ENCODE data around the gene LMTK2.

GRCh38 chr7:98163269-98163668 lies 56.6 kb downstream of the LMTK2 start:
- TF ChIP-seq CTCF (conservative IDR thresholded peaks at IDR 0.05; ENCODE audit: low read depth in 2 of 2) (no peak), REST (IDR thresholded peaks at IDR 0.05; ENCODE audit: unreplicated experiment) (no peak), JUNB (IDR thresholded peaks at IDR 0.05; ENCODE audit: unreplicated experiment) (no peak), POLR2AphosphoS5 (IDR thresholded peaks at IDR 0.05; ENCODE audit: low read depth) (no peak), EZH2phosphoT487 (IDR thresholded peaks at IDR 0.05; ENCODE audit: unreplicated experiment) (no peak), EZH2 (IDR thresholded peaks at IDR 0.05; ENCODE audit: low read depth, unreplicated experiment) (no peak), CREB1 (CRISPR knock-in tag; IDR thresholded peaks at IDR 0.05; ENCODE audit: low read depth) (no peak), ZNF331 (CRISPR knock-in tag; IDR thresholded peaks at IDR 0.05; ENCODE audit: low read depth) (no peak), ETS1 (IDR thresholded peaks at IDR 0.05) (no peak), STAT1 (IDR thresholded peaks at IDR 0.05; ENCODE audit: unreplicated experiment) (no peak), NANOG (IDR thresholded peaks at IDR 0.05; ENCODE audit: borderline replicate concordance) (no peak), ZNF114 (CRISPR knock-in tag; IDR thresholded peaks at IDR 0.05) (no peak), ZNF462 (CRISPR knock-in tag; IDR thresholded peaks at IDR 0.05) (no peak)
